Measurements from ENCODE around the gene KHDRBS2.
A peak's percentile ranks its signal among the peaks of the same experiment; 100 is the strongest.

Gene KHDRBS2

GRCh38 chr6:62285612-62286469, at the start of gene KHDRBS2:
Gene KHDRBS2, minus strand, starts transcription at chr6:62286225.
- peak; percentile 35 to 84 for DNase-seq

- no peak for DNase-seq
These were observed 42.6 kb upstream of the KHDRBS2 start for GRCh38 chr6:62328607-62329006.

- DNase-seq = no peak
These were observed 38.8 kb upstream of the KHDRBS2 start for GRCh38 chr6:62324834-62325233.

- no peak for DNase-seq
These were observed 37.9 kb upstream of the KHDRBS2 start for GRCh38 chr6:62323818-62324431.

GRCh38 chr6:62298745-62299392, 12.8 kb upstream of the KHDRBS2 start:
- DNase-seq = no peak

GRCh38 chr6:62296541-62296940, 10.5 kb upstream of the KHDRBS2 start:
- DNase-seq = no peak

- no peak for DNase-seq
These were observed 2.9 kb upstream of the KHDRBS2 start for GRCh38 chr6:62288974-62289373.

- DNase-seq = no peak
These were observed 2.5 kb upstream of the KHDRBS2 start for GRCh38 chr6:62288562-62288961.

GRCh38 chr6:62286470-62286843, 432 bp upstream of the KHDRBS2 start:
- no peak for DNase-seq

- DNase-seq = no peak
These were observed 1.3 kb downstream of the KHDRBS2 start for GRCh38 chr6:62284725-62285124.

GRCh38 chr6:62283796-62284411, 2.1 kb downstream of the KHDRBS2 start:
- DNase-seq = no peak

GRCh38 chr6:62283365-62283764, 2.7 kb downstream of the KHDRBS2 start:
- DNase-seq = no peak

GRCh38 chr6:62280099-62280498, 5.9 kb downstream of the KHDRBS2 start:
- DNase-seq = no peak

GRCh38 chr6:62272114-62272513, 13.9 kb downstream of the KHDRBS2 start:
- no peak for DNase-seq

- no peak for DNase-seq
These were observed 20.0 kb downstream of the KHDRBS2 start for GRCh38 chr6:62265906-62266525.

GRCh38 chr6:62262283-62262682, 23.7 kb downstream of the KHDRBS2 start:
- no peak for DNase-seq

GRCh38 chr6:62246087-62246486, 39.9 kb downstream of the KHDRBS2 start:
- no peak for DNase-seq

GRCh38 chr6:62236784-62237183, 49.2 kb downstream of the KHDRBS2 start:
- no peak for DNase-seq

- no peak for DNase-seq
These were observed 56.8 kb downstream of the KHDRBS2 start for GRCh38 chr6:62229231-62229630.

GRCh38 chr6:62217866-62218265, 68.2 kb downstream of the KHDRBS2 start:
- DNase-seq = no peak

- no peak for DNase-seq
These were observed 83.9 kb downstream of the KHDRBS2 start for GRCh38 chr6:62202078-62202477.

- no peak for DNase-seq
These were observed 93.4 kb downstream of the KHDRBS2 start for GRCh38 chr6:62192593-62192992.

- no peak for DNase-seq
These were observed 110.8 kb downstream of the KHDRBS2 start for GRCh38 chr6:62175195-62175594.
